Keratinocyte (primary cell): Measurements from ENCODE around the gene FRMD6.

Experiments
- EZH2 ChIP-seq: IDR thresholded peaks from one replicate; pipeline ENCODE4 v1.6.1; 2012; ENCODE audit warnings: inconsistent platforms, mild to moderate bottlenecking, low read length, moderate library complexity
- TF ChIP-seq, protein P1 (sequence below), 3 experiments: IDR thresholded peaks in 1 of 3; conservative IDR thresholded peaks in 1 of 3; optimal IDR thresholded peaks in 1 of 3; 2 replicates in 2 of 3; 3 replicates in 1 of 3; pipeline versions ENCODE3 to v1.5.1; 2011; ENCODE audit warnings: low read length in 3 of 3, mild to moderate bottlenecking in 3 of 3, moderate library complexity in 2 of 3, control low read depth in 1 of 3, inconsistent platforms in 1 of 3; ENCODE audit not compliant: insufficient read depth in 2 of 3; ENCODE audit errors: extremely low read depth in 1 of 3

DNA sequence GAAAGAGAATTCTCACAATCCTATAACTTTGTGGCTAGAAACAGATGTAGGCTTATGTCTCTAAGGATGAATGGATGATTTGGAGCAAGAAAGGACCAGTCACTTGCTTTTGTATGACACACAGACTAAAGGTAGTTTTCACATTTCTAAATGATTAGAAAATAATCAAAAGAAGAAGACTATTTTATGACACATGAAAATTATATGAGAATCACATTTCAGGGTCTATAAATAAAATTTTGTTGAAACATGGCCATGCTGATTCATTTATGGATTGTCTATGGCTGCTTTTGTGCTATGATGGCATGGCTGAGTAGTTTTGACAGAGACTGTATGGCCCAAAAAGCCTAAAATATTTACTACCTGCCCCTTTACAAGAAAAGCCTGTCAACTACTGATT lies 49.4 kb upstream of the FRMD6 start:
- TF ChIP-seq, protein P1, sequence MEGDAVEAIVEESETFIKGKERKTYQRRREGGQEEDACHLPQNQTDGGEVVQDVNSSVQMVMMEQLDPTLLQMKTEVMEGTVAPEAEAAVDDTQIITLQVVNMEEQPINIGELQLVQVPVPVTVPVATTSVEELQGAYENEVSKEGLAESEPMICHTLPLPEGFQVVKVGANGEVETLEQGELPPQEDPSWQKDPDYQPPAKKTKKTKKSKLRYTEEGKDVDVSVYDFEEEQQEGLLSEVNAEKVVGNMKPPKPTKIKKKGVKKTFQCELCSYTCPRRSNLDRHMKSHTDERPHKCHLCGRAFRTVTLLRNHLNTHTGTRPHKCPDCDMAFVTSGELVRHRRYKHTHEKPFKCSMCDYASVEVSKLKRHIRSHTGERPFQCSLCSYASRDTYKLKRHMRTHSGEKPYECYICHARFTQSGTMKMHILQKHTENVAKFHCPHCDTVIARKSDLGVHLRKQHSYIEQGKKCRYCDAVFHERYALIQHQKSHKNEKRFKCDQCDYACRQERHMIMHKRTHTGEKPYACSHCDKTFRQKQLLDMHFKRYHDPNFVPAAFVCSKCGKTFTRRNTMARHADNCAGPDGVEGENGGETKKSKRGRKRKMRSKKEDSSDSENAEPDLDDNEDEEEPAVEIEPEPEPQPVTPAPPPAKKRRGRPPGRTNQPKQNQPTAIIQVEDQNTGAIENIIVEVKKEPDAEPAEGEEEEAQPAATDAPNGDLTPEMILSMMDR (optimal IDR thresholded peaks at IDR 0.05 in 1 of 3, IDR thresholded peaks at IDR 0.05 in 1 of 3, conservative IDR thresholded peaks at IDR 0.05 in 1 of 3; ENCODE audit: extremely low read depth in 1 of 3, insufficient read depth in 2 of 3, low read length in 3 of 3), result no peak
- no peak for TF ChIP-seq EZH2
